OCI-LY1 (cell line): ENCODE results near the gene FMN2.

Experiments used
- H2AFZ ChIP-seq: fragments of 200-600 bp; sonication (generic), shearing (Covaris generic); 2 replicates; pipeline ENCODE4 v1.6.0; 2014; ENCODE audit warnings: antibody characterized with exemption, mild to moderate bottlenecking, low read length
- H3F3A ChIP-seq: fragments of 200-600 bp; sonication (generic), shearing (Covaris generic); 2 replicates; pipeline ENCODE4 v1.6.0; 2014; ENCODE audit warnings: mild to moderate bottlenecking, antibody characterized with exemption, low read length, moderate library complexity; ENCODE audit not compliant: insufficient read depth
- H3K27ac ChIP-seq: fragments of 200-600 bp; sonication (generic); 2 replicates; pipeline ENCODE4 v1.5.1; 2014; ENCODE audit warnings: low read length, mixed run types, mild to moderate bottlenecking, low read depth; ENCODE audit not compliant: poor library complexity, severe bottlenecking
- H3K27me3 ChIP-seq: fragments of 200-600 bp; sonication (generic); 2 replicates; pipeline ENCODE4 v1.6.0; 2014; ENCODE audit warnings: antibody characterized with exemption, mild to moderate bottlenecking, low read length, moderate library complexity; ENCODE audit not compliant: insufficient read depth
- H3K36me3 ChIP-seq: fragments of 200-600 bp; sonication (generic); 2 replicates; pipeline ENCODE4 v1.6.1; 2014; ENCODE audit warnings: mild to moderate bottlenecking, antibody characterized with exemption, low read length, moderate library complexity, mixed read lengths; ENCODE audit not compliant: insufficient read depth
- H3K4me1 ChIP-seq: fragments of 200-600 bp; sonication (generic); 2 replicates; pipeline ENCODE4 v1.5.1; 2014; ENCODE audit warnings: mild to moderate bottlenecking, low read length, moderate library complexity; ENCODE audit not compliant: insufficient read depth, severe bottlenecking
- H3K4me2 ChIP-seq: fragments of 200-600 bp; sonication (generic), shearing (Covaris generic); 2 replicates; pipeline ENCODE4 v1.6.1; 2014; ENCODE audit warnings: low read length
- H3K4me3 ChIP-seq: fragments of 200-600 bp; sonication (generic); 2 replicates; pipeline ENCODE4 v1.5.1; 2014; ENCODE audit warnings: low read length, low read depth, mild to moderate bottlenecking, mixed read lengths; ENCODE audit not compliant: poor library complexity, severe bottlenecking
- H3K79me2 ChIP-seq: fragments of 200-600 bp; shearing (Covaris generic); 2 replicates; pipeline ENCODE4 v1.6.1; 2016; ENCODE audit warnings: mixed run types, low read length, mixed read lengths; ENCODE audit not compliant: insufficient read depth
- H3K9ac ChIP-seq: fragments of 200-600 bp; sonication (generic), shearing (Covaris generic); 2 replicates; pipeline ENCODE4 v1.6.1; 2014; ENCODE audit warnings: mild to moderate bottlenecking, low read length, mixed read lengths
- H3K9me2 ChIP-seq: fragments of 200-600 bp; sonication (generic), shearing (Covaris generic); 2 replicates; pipeline ENCODE4 v1.6.1; 2014; ENCODE audit warnings: low read depth, mild to moderate bottlenecking, low read length, mixed read lengths
- H3K9me3 ChIP-seq: fragments of 200-600 bp; shearing (Covaris generic); 2 replicates; pipeline ENCODE4 v1.6.1; 2014; ENCODE audit warnings: low read length, mixed read lengths
- H4K20me1 ChIP-seq: fragments of 200-600 bp; sonication (generic), shearing (Covaris generic); 2 replicates; pipeline ENCODE4 v1.6.0; 2016; ENCODE audit warnings: mild to moderate bottlenecking, low read length; ENCODE audit not compliant: insufficient read depth
- EZH2 ChIP-seq: fragments of 200-600 bp; sonication (generic), shearing (Covaris generic); IDR thresholded peaks from 2 replicates; pipeline ENCODE4 v1.8.0; 2017; ENCODE audit warnings: borderline replicate concordance, mixed run types, mild to moderate bottlenecking, antibody characterized with exemption, low read length, moderate library complexity, mixed read lengths
- TF ChIP-seq, protein P1 (sequence below): fragments of 200-600 bp; sonication (generic), shearing (Covaris generic); IDR thresholded peaks from 2 replicates; pipeline ENCODE4 v1.5.1; 2017; ENCODE audit warnings: mild to moderate bottlenecking, antibody characterized with exemption, low read length, moderate library complexity, mixed read lengths

Gene FMN2

DNA sequence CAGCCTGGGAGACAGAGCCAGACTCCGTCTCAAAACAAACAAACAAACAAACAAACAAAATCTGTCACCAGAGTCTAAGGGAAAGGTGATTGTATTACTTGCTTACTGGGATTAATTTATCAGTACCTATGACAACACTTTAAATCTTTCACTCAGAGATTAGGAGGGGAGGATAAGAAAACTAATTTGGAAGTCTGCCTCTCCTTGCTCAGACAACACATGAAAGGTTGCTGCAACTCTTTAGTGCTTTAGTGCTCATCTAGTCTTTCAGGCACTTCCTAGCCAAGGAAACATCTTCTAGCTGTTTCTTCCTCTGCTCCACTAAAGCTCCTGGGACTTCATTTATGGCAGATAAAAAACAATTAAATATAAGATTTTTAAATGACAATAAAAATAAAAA lies 7.3 kb upstream of the FMN2 start:
- Histone ChIP-seq H4K20me1 (no peaks in the 10 kb centered on the region), H3K4me2 (no peak overlapping the region), H3K4me3 (no peak overlapping the region), H3K9ac (no peak overlapping the region), H3K27ac (no peak overlapping the region), H3K36me3 (no peaks in the 10 kb centered on the region), H3K9me3 (no peaks in the 10 kb centered on the region), H3K27me3 (no peaks in the 10 kb centered on the region), H3K9me2 (no peaks in the 10 kb centered on the region), H3F3A (no peaks in the 10 kb centered on the region), H2AFZ (no peak overlapping the region), H3K4me1 (no peaks in the 10 kb centered on the region), H3K79me2 (no peaks in the 10 kb centered on the region)
- TF ChIP-seq EZH2, result no peak
- TF ChIP-seq, protein P1, sequence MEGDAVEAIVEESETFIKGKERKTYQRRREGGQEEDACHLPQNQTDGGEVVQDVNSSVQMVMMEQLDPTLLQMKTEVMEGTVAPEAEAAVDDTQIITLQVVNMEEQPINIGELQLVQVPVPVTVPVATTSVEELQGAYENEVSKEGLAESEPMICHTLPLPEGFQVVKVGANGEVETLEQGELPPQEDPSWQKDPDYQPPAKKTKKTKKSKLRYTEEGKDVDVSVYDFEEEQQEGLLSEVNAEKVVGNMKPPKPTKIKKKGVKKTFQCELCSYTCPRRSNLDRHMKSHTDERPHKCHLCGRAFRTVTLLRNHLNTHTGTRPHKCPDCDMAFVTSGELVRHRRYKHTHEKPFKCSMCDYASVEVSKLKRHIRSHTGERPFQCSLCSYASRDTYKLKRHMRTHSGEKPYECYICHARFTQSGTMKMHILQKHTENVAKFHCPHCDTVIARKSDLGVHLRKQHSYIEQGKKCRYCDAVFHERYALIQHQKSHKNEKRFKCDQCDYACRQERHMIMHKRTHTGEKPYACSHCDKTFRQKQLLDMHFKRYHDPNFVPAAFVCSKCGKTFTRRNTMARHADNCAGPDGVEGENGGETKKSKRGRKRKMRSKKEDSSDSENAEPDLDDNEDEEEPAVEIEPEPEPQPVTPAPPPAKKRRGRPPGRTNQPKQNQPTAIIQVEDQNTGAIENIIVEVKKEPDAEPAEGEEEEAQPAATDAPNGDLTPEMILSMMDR, result no peak

DNA sequence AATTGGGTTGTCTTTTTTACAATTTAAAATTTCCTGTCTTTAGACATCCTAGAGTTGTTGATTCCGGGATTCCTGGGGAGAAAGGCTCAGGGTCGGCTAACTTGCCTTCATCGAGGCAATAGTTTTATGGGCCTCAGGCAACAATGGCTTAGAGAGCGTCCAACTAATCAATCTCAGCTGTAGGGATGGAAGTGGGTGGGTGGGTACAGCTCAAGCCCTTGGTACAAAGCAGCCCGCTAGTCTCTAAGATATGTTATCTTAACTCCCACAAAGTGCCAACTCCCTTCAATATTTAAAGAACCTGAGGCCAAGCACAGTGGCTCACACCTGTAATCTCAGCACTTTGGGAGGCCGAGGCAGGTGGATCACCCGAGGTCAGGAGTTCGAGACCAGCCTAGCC lies 6.9 kb upstream of the FMN2 start:
- TF ChIP-seq, protein P1, result no peak
- no peak for TF ChIP-seq EZH2
- H3K79me2 ChIP-seq, result no peaks in the 10 kb centered on the region
- no peaks in the 10 kb centered on the region for H3K9me3 ChIP-seq
- no peak overlapping the region for H2AFZ ChIP-seq
- H3K9me2 ChIP-seq, result no peaks in the 10 kb centered on the region
- no peak overlapping the region for H3K27ac ChIP-seq
- no peak overlapping the region for H3K4me2 ChIP-seq
- H3F3A ChIP-seq, result no peaks in the 10 kb centered on the region
- H3K4me3 ChIP-seq, result no peak overlapping the region
- H3K4me1 ChIP-seq, result no peaks in the 10 kb centered on the region
- H3K36me3 ChIP-seq, result no peaks in the 10 kb centered on the region
- H3K27me3 ChIP-seq, result no peaks in the 10 kb centered on the region
- no peaks in the 10 kb centered on the region for H4K20me1 ChIP-seq
- H3K9ac ChIP-seq, result no peak overlapping the region

DNA sequence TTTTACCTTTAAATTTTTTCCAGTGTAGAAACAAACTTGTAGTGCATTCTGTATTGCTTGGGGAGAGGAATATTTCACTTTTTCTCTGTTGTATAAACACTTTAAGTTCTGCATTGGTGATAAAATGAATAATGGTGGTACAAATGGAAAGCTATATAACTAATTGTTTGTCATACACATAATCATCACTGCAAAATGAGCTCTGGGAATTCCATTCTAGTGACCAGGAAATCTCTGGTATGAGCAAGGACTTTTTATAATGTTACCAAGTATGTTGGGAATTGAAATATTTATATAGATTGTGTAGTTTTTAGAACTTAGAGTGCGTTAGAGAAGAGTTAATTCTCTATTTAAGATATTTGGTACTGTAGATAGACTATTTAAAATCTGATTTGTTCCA lies 5.0 kb upstream of the FMN2 start:
- no peaks in the 10 kb centered on the region for H3K79me2 ChIP-seq
- no peak overlapping the region for H2AFZ ChIP-seq

More for the DNA sequence above, 5.0 kb upstream of the FMN2 start:
- H4K20me1 ChIP-seq, result no peaks in the 10 kb centered on the region
- H3K9me2 ChIP-seq, result no peaks in the 10 kb centered on the region
- no peaks in the 10 kb centered on the region for H3K27me3 ChIP-seq
- no peaks in the 10 kb centered on the region for H3F3A ChIP-seq
- no peak overlapping the region for H3K4me3 ChIP-seq
- no peak overlapping the region for H3K4me2 ChIP-seq
- no peak overlapping the region for H3K27ac ChIP-seq
- no peaks in the 10 kb centered on the region for H3K36me3 ChIP-seq
- no peak overlapping the region for H3K9ac ChIP-seq
- TF ChIP-seq, protein P1, result no peak
- no peak for TF ChIP-seq EZH2
- no peaks in the 10 kb centered on the region for H3K4me1 ChIP-seq
- H3K9me3 ChIP-seq, result no peaks in the 10 kb centered on the region
